SU-DHL-6 (cell line): ENCODE results near the gene STARD5.

ENCODE experiments used
- H2AFZ ChIP-seq: fragments of 200-600 bp; sonication (generic); 2 replicates; pipeline ENCODE4 v1.6.1; 2014; ENCODE audit warnings: low read depth, mild to moderate bottlenecking, moderate library complexity, mixed read lengths, antibody characterized with exemption, low read length; ENCODE audit not compliant: severe bottlenecking
- H3F3A ChIP-seq: fragments of 200-600 bp; shearing (Covaris generic); 2 replicates; pipeline ENCODE4 v1.6.0; 2016; ENCODE audit warnings: antibody characterized with exemption, mild to moderate bottlenecking; ENCODE audit not compliant: insufficient read depth
- H3K27ac ChIP-seq: fragments of 200-600 bp; sonication (generic); 2 replicates; pipeline ENCODE4 v1.5.1; 2016; ENCODE audit warnings: low read depth, mild to moderate bottlenecking, low read length, moderate library complexity, mixed read lengths
- H3K27me3 ChIP-seq: fragments of 200-600 bp; sonication (generic), shearing (Covaris generic); 2 replicates; pipeline ENCODE4 v1.6.0; 2014; ENCODE audit warnings: mild to moderate bottlenecking, low read length
- H3K36me3 ChIP-seq: fragments of 200-600 bp; sonication (generic); 2 replicates; pipeline ENCODE4 v1.6.1; 2014; ENCODE audit warnings: mild to moderate bottlenecking, low read length, mixed read lengths
- H3K4me2 ChIP-seq: fragments of 300-600, 200-600 bp; shearing (Covaris generic), sonication (generic); 2 replicates; pipeline ENCODE4 v1.6.0; 2014; ENCODE audit warnings: low read length, low read depth, mild to moderate bottlenecking; ENCODE audit not compliant: poor library complexity, severe bottlenecking
- H3K4me3 ChIP-seq: fragments of 200-600 bp; sonication (generic); 2 replicates; pipeline ENCODE4 v1.5.1; 2014; ENCODE audit warnings: antibody characterized with exemption, low read length, mild to moderate bottlenecking, mixed read lengths; ENCODE audit not compliant: insufficient read depth, poor library complexity, severe bottlenecking
- H3K79me2 ChIP-seq: fragments of 200-600 bp; sonication (generic); 2 replicates; pipeline ENCODE4 v1.6.1; 2014; ENCODE audit warnings: mild to moderate bottlenecking, low read length, moderate library complexity; ENCODE audit not compliant: insufficient read depth
- H3K9ac ChIP-seq: fragments of 200-600 bp; sonication (generic); 2 replicates; pipeline ENCODE4 v1.7.0; 2014; ENCODE audit warnings: mild to moderate bottlenecking, low read length
- H3K9me2 ChIP-seq: fragments of 200-600 bp; sonication (generic); replicated peaks from 2 replicates; pipeline ENCODE4 v1.6.1; 2014; ENCODE audit warnings: low read length; ENCODE audit not compliant: insufficient read depth
- H3K9me3 ChIP-seq: fragments of 200-600 bp; sonication (generic); 2 replicates; pipeline ENCODE4 v1.6.1; 2014; ENCODE audit warnings: low read length, mixed read lengths; ENCODE audit not compliant: insufficient read depth
- H4K20me1 ChIP-seq: fragments of 200-600 bp; sonication (generic); 2 replicates; pipeline ENCODE4 v1.6.1; 2014; ENCODE audit warnings: low read depth, mild to moderate bottlenecking, antibody characterized with exemption, low read length, moderate library complexity, mixed read lengths
- CTCF ChIP-seq: fragments of 200-600 bp; sonication (generic); IDR thresholded peaks from one replicate; pipeline ENCODE4 v1.5.1; 2017; ENCODE audit warnings: antibody characterized with exemption, mild to moderate bottlenecking, low read length, moderate library complexity; ENCODE audit not compliant: insufficient read depth, poor library complexity, severe bottlenecking
- EZH2phosphoT487 ChIP-seq: fragments of 200-600 bp; sonication (generic), shearing (Covaris generic); conservative IDR thresholded peaks from 2 replicates; pipeline ENCODE4 v1.6.1; 2018; ENCODE audit warnings: mild to moderate bottlenecking, antibody characterized with exemption, low read length, moderate library complexity, mixed read lengths

The STARD5 gene

GRCh38 chr15:81323944-81324881 is at the start of gene STARD5:
TSS of gene STARD5 (minus strand) at chr15:81324141. CDS start at chr15:81324099, 42 bp downstream.
- no peaks in the 10 kb centered on the region for H3F3A ChIP-seq
- no peaks in the 10 kb centered on the region for H3K36me3 ChIP-seq
- H3K9me3 ChIP-seq = no peaks in the 10 kb centered on the region
- no peak within 1 kb of the TSS for H3K27ac ChIP-seq
- no peaks in the 10 kb centered on the region for H3K27me3 ChIP-seq
- peak within 1 kb of the TSS; percentile 97 for H2AFZ ChIP-seq
- no peak for TF ChIP-seq CTCF
- peak within 1 kb of the TSS; percentile 88 for H3K4me2 ChIP-seq
- H4K20me1 ChIP-seq = no peaks in the 10 kb centered on the region
- H3K9ac ChIP-seq = peak within 1 kb of the TSS; percentile 67
- peak within 1 kb of the TSS; percentile 78 for H3K4me3 ChIP-seq
- no peaks in the 10 kb centered on the region for H3K9me2 ChIP-seq
- H3K79me2 ChIP-seq = no peaks in the 10 kb centered on the region

- H3K9me2 ChIP-seq = no peaks in the 10 kb centered on the region
- no peak overlapping the region for H3K4me3 ChIP-seq
- H3K9ac ChIP-seq = no peak overlapping the region
- H3K4me2 ChIP-seq = no peak overlapping the region
- H2AFZ ChIP-seq = no peak overlapping the region
- no peaks in the 10 kb centered on the region for H3K79me2 ChIP-seq
- no peaks in the 10 kb centered on the region for H3K27me3 ChIP-seq
- H3K27ac ChIP-seq = no peak overlapping the region
- H3F3A ChIP-seq = no peaks in the 10 kb centered on the region
- H4K20me1 ChIP-seq = no peaks in the 10 kb centered on the region
- TF ChIP-seq EZH2phosphoT487 = no peak
- no peak for TF ChIP-seq CTCF
- H3K9me3 ChIP-seq = no peaks in the 10 kb centered on the region
- no peaks in the 10 kb centered on the region for H3K36me3 ChIP-seq
Observed at GRCh38 chr15:81373176-81373575, 49.2 kb upstream of the STARD5 start.

GRCh38 chr15:81372575-81372974 is 48.6 kb upstream of the STARD5 start:
- Histone ChIP-seq H3K4me2 (no peak overlapping the region), H2AFZ (no peak overlapping the region), H3K27ac (no peak overlapping the region), H3K9me3 (no peaks in the 10 kb centered on the region), H3K27me3 (no peaks in the 10 kb centered on the region), H3K79me2 (no peaks in the 10 kb centered on the region), H3K36me3 (no peaks in the 10 kb centered on the region), H4K20me1 (no peaks in the 10 kb centered on the region), H3K9ac (no peak overlapping the region), H3K4me3 (no peak overlapping the region), H3F3A (no peaks in the 10 kb centered on the region), H3K9me2 (no peaks in the 10 kb centered on the region)
- TF ChIP-seq EZH2phosphoT487 (no peak), CTCF (no peak)
